ENCODE data around the gene ABCA13. TPM values are rescaled to one million over a fixed set of nuclear protein-coding genes. Genes with fewer than 3 reads are reported as not detected.

The ABCA13 gene
- total RNA-seq, 4 donors from 2014 or later = under 0.01 to 0.54 (median 0.04) TPM; not detected in 1

DNA sequence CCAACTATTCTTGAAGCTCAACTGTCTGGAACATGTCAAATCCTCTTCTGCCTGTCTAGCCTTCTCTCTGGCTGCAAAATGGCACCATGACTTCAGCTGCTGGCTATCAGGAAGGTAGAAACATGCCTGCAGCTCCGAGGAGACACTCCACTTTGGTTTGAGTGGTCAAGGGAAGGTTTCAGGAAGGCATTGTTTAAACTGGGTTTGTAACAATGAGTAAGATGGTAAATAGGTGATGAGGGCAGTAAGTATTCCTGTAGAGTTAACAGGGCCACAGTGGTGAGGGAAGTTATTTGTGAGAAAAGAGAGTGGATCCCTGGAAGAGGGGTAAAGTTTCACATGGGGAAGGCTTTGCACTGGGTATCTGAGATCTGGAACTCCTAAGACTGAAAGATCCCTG, 231.5 kb downstream of the ABCA13 start:
- Histone ChIP-seq H3K9me3 (no peaks in the 10 kb centered on the region), H3K4me3 (no peak overlapping the region), H3K27me3 (no peaks in the 10 kb centered on the region), H3K27ac (no peak overlapping the region), H3K36me3 (no peaks in the 10 kb centered on the region), H3K4me1 (no peaks in the 10 kb centered on the region)
- WGBS, 2 donors (ENCODE audit: low coverage in 1 of 2) = 40 to 50% methylated on average over 1 of the region's 1 CpG
- no peak for ATAC-seq
- no peak for TF ChIP-seq POLR2AphosphoS5 (IDR thresholded peaks at IDR 0.05)
- TF ChIP-seq POLR2A (IDR thresholded peaks at IDR 0.05) = no peak
- TF ChIP-seq, protein P1, sequence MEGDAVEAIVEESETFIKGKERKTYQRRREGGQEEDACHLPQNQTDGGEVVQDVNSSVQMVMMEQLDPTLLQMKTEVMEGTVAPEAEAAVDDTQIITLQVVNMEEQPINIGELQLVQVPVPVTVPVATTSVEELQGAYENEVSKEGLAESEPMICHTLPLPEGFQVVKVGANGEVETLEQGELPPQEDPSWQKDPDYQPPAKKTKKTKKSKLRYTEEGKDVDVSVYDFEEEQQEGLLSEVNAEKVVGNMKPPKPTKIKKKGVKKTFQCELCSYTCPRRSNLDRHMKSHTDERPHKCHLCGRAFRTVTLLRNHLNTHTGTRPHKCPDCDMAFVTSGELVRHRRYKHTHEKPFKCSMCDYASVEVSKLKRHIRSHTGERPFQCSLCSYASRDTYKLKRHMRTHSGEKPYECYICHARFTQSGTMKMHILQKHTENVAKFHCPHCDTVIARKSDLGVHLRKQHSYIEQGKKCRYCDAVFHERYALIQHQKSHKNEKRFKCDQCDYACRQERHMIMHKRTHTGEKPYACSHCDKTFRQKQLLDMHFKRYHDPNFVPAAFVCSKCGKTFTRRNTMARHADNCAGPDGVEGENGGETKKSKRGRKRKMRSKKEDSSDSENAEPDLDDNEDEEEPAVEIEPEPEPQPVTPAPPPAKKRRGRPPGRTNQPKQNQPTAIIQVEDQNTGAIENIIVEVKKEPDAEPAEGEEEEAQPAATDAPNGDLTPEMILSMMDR (IDR thresholded peaks at IDR 0.05) = no peak
- no peak for TF ChIP-seq EP300 (IDR thresholded peaks at IDR 0.05)

DNA sequence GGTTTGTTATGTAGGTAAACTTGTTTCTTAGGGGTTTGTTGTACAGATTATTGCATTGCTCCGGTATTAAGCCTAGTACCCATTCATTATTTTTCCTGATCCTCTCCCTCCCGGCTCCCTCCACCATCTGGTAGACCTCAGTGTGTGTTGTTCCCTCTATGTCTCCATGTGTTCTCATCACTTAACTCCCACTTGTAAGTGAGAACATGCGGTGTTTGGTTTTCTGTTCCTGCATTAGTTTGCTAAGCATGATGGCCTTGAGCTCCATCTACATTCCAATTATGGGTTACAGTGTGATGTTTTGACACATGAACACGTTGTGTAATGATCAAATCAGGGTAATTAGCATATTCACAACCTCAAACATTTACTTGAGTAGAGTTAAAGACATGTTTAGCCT, 237.5 kb downstream of the ABCA13 start:
- H3K9me3 ChIP-seq = no peaks in the 10 kb centered on the region
- WGBS, 2 donors (ENCODE audit: low coverage in 1 of 2) = 67 to 82% methylated on average over 2 to 4 of the region's 4 CpGs
- no peak overlapping the region for H3K27ac ChIP-seq
- no peak for ATAC-seq
- no peak overlapping the region for H3K4me3 ChIP-seq
- no peaks in the 10 kb centered on the region for H3K27me3 ChIP-seq
- H3K4me1 ChIP-seq = no peaks in the 10 kb centered on the region
- no peaks in the 10 kb centered on the region for H3K36me3 ChIP-seq
- TF ChIP-seq, protein P1 (IDR thresholded peaks at IDR 0.05) = no peak
- TF ChIP-seq POLR2AphosphoS5 (IDR thresholded peaks at IDR 0.05) (no peak), EP300 (IDR thresholded peaks at IDR 0.05) (no peak), POLR2A (IDR thresholded peaks at IDR 0.05) (no peak)

DNA sequence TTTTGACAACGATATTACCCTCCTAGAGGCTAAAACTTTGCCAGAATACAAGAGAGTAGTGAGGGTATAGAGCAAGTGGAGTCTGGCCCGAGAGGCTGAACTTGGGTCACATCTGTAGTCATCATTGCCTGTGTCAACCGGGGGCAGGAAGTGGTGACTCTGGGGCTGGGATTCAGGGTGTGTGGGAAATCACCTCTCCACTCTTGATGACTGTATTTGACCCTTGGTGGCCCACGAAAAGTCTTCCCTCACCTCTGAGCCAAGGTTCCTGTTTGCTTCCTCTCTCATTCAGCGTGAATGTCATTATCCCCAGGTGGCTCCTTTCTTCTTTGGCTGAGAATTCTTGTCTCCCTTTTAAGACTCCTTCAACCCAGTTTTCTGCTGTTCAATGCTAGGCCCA, 240.4 kb downstream of the ABCA13 start:
- Histone ChIP-seq H3K36me3 (no peaks in the 10 kb centered on the region), H3K27ac (no peak overlapping the region), H3K4me1 (no peaks in the 10 kb centered on the region), H3K9me3 (no peaks in the 10 kb centered on the region), H3K27me3 (no peaks in the 10 kb centered on the region), H3K4me3 (no peak overlapping the region)
- WGBS, 2 donors (ENCODE audit: low coverage in 1 of 2) = 76% methylated on average over 5 of the region's 5 CpGs; no CpG with 5 or more reads in 1 of the 2 donors
- ATAC-seq = no peak
- TF ChIP-seq POLR2AphosphoS5 (IDR thresholded peaks at IDR 0.05) = no peak

DNA sequence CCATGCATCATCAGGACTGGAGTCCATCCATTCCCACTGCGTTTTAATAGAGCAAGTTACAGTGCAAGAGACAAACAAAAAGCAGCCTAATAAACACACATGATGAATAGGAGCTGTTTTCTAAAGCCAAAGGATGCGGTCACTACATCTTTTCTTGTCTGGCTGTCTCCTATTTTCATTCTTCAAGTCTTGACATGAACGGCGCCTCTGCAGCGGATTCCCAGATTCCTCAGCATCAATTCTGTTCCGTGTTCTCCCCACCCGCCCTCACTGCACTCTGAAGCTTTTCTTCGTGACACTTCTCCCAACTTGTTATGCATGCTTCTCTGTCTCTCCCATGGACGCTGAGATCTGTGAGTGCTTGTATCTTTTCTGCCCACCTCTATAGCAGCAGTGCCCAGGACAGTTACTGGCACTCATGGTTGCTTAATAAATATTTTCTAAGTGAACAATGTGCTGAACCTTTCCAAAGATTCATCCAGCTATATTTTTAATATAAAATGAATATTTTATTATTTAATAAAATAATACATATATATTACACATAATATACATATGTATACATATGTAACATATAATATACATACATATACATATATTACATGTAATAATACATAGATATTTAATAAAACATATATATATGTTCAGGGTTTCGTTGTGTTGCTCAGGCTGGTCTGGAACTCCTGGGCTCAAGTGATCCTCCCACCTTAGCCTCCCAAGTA, 242.9 kb downstream of the ABCA13 start:
- no peak overlapping the region for H3K4me3 ChIP-seq
- no peaks in the 10 kb centered on the region for H3K4me1 ChIP-seq
- 81 to 83% methylated on average over 8 to 10 of the region's 10 CpGs for WGBS, 2 donors (ENCODE audit: low coverage in 1 of 2)
- no peak for ATAC-seq
- no peaks in the 10 kb centered on the region for H3K9me3 ChIP-seq
- no peak overlapping the region for H3K27ac ChIP-seq
- TF ChIP-seq POLR2A (IDR thresholded peaks at IDR 0.05) (no peak), POLR2AphosphoS5 (IDR thresholded peaks at IDR 0.05) (no peak)
- H3K36me3 ChIP-seq = no peaks in the 10 kb centered on the region
- no peaks in the 10 kb centered on the region for H3K27me3 ChIP-seq

DNA sequence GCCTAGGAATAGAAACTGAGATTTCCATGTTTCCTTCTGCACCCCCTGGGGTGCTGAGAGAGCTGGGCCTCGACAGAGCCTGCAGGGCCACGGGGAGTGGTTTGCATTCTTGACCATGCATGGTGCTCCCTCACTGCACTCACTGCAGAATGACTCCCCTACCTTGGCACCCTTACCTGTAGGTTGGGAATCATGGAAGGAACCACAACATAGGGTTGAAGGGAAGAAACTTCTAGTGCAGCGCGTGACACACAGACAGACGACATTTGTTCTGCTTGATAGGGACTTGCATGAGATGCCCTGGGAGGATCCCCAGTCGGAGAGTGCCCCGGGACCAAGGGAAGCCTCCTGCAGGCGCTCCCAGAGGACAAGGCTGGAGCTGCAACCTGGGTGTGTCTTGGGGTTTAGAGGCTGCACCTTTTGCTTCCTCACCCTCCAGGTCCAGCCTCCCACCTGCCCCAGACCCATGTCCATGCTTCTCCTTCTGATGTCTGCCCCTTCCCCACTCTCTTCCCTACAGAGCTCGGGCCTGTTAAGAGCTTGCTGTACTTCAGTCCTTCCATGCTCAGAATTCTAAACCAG, 245.2 kb downstream of the ABCA13 start:
- Histone ChIP-seq H3K27ac (no peak overlapping the region), H3K4me1 (no peaks in the 10 kb centered on the region), H3K27me3 (no peaks in the 10 kb centered on the region), H3K36me3 (no peaks in the 10 kb centered on the region), H3K4me3 (no peak overlapping the region), H3K9me3 (no peaks in the 10 kb centered on the region)
- TF ChIP-seq, protein P1 (IDR thresholded peaks at IDR 0.05) = no peak
- TF ChIP-seq POLR2A (IDR thresholded peaks at IDR 0.05) = no peak
- TF ChIP-seq EP300 (IDR thresholded peaks at IDR 0.05) = no peak
- TF ChIP-seq POLR2AphosphoS5 (IDR thresholded peaks at IDR 0.05) = no peak
- ATAC-seq = no peak
- 81 to 83% methylated on average over 1 to 9 of the region's 9 CpGs for WGBS, 2 donors (ENCODE audit: low coverage in 1 of 2)

DNA sequence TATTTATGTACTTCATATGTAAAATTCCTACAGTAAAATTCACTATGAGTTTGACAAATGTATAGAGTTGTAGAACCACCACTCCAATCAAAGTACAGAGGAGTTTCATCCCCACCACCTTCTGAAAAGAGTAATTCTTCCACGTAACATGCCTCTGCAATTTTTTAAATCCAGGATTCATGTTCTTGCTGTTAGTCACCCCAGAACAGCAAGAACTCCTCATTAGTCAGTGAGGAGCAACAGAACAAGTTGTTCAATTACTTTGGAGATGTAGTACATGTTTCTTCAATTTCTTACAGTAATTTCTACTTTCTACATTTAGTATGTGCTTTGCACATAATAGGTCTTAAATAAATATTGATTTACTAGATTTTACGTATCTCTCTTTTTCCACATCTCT, 248.1 kb downstream of the ABCA13 start:
- TF ChIP-seq EP300 (IDR thresholded peaks at IDR 0.05) (no peak), POLR2AphosphoS5 (IDR thresholded peaks at IDR 0.05) (no peak)
- Histone ChIP-seq H3K36me3 (no peaks in the 10 kb centered on the region), H3K4me1 (no peaks in the 10 kb centered on the region), H3K4me3 (no peak overlapping the region), H3K27me3 (no peaks in the 10 kb centered on the region), H3K9me3 (no peaks in the 10 kb centered on the region), H3K27ac (no peak overlapping the region)
- WGBS, 2 donors (ENCODE audit: low coverage in 1 of 2) = 24 to 27% methylated on average over 2 of the region's 2 CpGs
- ATAC-seq = no peak

Measured in gastroesophageal sphincter (tissue), 4 donors.